GM15510 (cell line): Measurements from ENCODE around the gene RGS3.

ENCODE experiments used
- POLR2A ChIP-seq: IDR thresholded peaks from 3 replicates; pipeline ENCODE4 v1.6.1; 2011; ENCODE audit warnings: borderline replicate concordance; ENCODE audit not compliant: insufficient read length; ENCODE audit errors: extremely low read depth

Gene RGS3

GRCh38 chr9:113632776-113633590 lies 169.5 kb downstream of the RGS3 start:
- no peak for TF ChIP-seq POLR2A

- no peak for TF ChIP-seq POLR2A
Observed at GRCh38 chr9:113633782-113634595, 170.5 kb downstream of the RGS3 start.

DNA sequence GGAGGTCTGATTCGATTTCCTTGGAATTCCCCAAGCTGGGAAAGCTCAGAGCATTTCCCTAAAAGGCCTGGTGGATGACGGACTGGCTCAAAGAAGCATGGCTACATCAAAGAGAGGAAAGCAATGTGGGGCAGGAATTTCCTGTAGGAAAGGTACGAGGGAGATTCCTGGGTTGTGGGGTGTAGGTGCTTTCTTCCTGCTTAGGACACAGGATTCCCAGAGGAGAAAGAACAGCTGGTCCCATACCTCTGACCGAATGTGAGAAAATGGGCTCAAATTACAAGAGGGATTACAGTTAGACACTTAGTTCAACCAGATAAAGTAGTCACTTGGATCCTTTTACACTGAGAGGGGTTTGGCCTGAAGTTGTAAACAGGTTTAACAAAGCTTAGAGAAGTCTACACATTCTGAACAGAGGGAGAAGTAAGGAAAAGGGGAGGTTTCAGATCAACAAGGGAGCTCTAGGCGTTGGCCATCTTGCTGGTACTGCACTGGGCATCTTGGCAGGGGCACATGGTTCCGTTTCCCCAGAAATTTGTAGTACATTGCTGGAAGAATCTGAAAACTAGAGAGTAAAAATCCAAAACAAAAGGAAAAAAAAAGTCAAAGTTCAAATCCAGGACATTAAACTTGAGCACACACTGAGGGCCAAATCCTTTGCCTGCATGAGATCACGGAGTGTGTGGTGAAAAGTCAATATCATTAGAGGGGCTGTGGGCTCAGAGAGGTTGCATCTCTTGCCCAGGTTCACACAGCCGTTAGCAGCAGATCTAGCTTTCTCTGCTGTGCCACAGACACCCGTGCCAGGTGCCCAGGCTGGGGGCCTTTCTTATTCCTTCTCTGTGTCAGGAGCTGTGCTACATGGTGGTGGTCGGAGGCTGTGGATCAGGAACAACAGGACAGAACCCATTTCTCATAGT lies 171.3 kb downstream of the RGS3 start:
- no peak for TF ChIP-seq POLR2A

DNA sequence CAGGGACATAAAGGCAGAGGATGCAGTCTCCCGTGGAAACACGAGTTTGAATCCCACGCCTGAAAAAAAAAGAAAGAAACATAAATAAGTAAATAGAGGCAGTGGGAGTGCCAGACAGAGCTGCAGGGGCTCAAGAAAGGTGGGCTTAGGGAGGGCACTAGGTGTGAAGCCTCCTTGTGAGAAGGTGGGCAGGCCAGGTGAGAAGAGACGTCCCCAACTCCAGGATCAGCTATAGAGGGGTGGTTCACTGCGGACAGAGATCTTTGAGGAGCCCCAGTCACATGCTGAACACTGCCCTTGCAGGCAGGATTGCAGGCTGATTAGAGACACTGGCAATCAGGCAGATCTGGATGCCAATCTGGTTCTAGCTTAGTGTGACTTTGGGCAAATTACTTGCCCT lies 172.1 kb downstream of the RGS3 start:
- TF ChIP-seq POLR2A = no peak

DNA sequence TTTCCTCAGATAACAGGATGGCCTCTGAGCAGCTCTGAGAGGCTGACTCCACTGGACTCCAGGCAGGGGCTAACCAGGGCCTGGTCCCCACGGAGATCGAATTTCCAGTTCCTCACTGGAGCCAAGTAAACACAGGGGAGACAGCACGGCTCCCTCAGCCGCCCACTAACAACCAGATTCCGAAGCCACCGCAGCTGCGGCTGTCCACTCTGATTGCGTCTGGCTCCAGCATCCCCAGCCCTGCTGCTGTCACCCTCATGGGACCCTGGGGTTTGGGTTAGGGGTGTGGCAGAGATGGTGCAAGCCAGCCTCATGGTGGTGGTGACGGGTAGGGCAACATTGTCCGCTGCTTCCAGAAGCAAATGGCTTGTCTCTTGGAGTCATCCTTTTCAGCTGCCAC lies 172.6 kb downstream of the RGS3 start:
- no peak for TF ChIP-seq POLR2A

GRCh38 chr9:113636693-113637092 lies 173.2 kb downstream of the RGS3 start:
- no peak for TF ChIP-seq POLR2A

DNA sequence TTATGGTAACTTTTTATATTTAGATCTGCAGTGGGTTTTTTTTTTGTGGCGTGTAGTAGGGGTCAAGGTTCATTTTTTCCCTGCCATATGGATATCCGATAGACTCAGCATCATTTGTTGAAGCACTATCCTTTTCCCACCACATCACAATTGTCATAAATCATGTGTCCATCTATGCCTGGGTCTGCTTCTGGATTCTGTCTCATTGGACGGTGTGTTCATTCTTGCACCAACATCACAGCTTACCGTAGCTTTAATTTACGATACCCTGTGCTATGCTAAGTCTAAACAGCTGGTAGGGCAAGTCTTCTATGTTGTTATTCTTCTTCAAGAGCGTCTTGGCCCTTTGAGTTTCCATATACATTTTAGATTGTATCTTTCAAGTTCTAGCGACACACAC lies 175.0 kb downstream of the RGS3 start:
- no peak for TF ChIP-seq POLR2A

DNA sequence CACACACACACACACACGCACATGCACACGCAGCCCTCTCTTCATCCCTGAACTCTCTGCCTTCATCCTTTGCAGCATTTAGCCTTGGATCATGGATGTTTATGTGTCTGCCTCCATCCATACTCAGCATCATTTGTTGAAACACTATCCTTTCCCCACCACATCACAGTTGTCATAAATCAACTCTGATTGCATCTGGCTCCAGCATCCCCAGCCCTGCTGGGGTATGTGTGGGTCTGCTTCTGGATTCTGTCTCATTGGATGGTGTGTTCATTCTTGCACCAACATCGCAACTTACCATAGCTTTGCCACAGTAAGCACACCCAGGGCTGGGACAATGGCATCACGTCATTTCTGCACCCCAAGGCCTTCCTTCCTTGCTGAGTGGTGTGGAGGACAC lies 175.4 kb downstream of the RGS3 start:
- no peak for TF ChIP-seq POLR2A

DNA sequence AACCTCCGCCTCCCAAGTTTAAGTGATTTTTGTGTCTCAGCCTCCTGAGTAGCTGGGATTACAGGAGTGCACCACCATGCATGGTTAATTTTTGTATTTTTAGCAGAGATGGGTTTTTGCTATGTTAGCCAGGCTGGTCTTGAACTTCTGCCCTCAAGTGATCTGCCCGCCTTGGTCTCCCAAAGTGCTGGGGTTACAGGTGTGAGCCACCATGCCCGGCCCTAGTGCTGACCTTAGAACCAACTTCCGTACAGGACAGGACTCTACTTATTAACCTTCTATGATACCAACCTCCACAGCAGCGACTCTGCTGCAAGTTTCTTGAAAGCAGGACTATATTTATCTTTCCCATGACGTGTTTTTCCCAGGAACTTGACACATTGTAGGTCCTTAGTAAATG lies 176.9 kb downstream of the RGS3 start:
- TF ChIP-seq POLR2A = no peak

- no peak for TF ChIP-seq POLR2A
Observed at GRCh38 chr9:113641100-113641885, 177.8 kb downstream of the RGS3 start.

- no peak for TF ChIP-seq POLR2A
Observed at GRCh38 chr9:113644321-113644720, 180.8 kb downstream of the RGS3 start.

- TF ChIP-seq POLR2A = no peak
Observed at GRCh38 chr9:113645227-113645977, 181.9 kb downstream of the RGS3 start.

DNA sequence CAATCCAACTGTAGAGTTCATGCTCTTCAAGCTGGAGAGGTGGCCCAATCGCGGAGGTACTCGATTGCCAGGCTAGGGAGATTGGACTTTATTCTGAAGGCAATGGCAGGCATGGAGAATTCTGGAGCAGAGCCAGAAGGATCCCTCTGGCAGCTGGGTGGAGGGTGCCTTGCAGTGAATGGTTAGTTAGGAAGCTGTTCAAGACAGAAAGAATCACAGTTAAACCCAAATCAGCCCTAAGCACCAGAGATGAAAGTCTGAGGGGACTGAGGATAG lies 182.4 kb downstream of the RGS3 start:
- no peak for TF ChIP-seq POLR2A

- no peak for TF ChIP-seq POLR2A
Observed at GRCh38 chr9:113646491-113646890, 183.0 kb downstream of the RGS3 start.
